Vagina (tissue), 2 donors: ENCODE measurements around the gene NT5C2.

ENCODE experiments used
- CTCF ChIP-seq, 3 experiments: fragments of 450-650 bp in 2 of 3; fragments of 200-600 bp in 1 of 3; sonication (generic) in 1 of 3; IDR thresholded peaks; one replicate each; pipeline ENCODE4 v1.5.1; 2017 to 2019; ENCODE audit warnings: antibody characterized with exemption in 3 of 3, mild to moderate bottlenecking in 2 of 3, moderate library complexity in 2 of 3
- POLR2AphosphoS5 ChIP-seq, 2 donors: sonication (generic); formaldehyde crosslinking; IDR thresholded peaks; one replicate each; pipeline ENCODE4 v1.9.0; 2017; ENCODE audit warnings: antibody characterized with exemption in 2 of 2, mild to moderate bottlenecking in 2 of 2, low read depth in 1 of 2; ENCODE audit not compliant: insufficient read depth in 1 of 2

GRCh38 chr10:103147645-103148044 is 45.4 kb downstream of the NT5C2 start:
- no peak for TF ChIP-seq CTCF (IDR thresholded peaks at IDR 0.05)
- no peak for TF ChIP-seq POLR2AphosphoS5 (IDR thresholded peaks at IDR 0.05; ENCODE audit: insufficient read depth in 1 of 2, low read depth in 1 of 2)
